ENCODE data around the gene ARHGAP42.

GRCh38 chr11:100910808-100911207 lies 223.7 kb downstream of the ARHGAP42 start:
- TF ChIP-seq CTCF (IDR thresholded peaks at IDR 0.05) (no peak), POLR2AphosphoS5 (IDR thresholded peaks at IDR 0.05) (no peak)

Data from stomach (tissue), 4 donors.